Left lobe of liver (tissue), 2 donors: ENCODE data around the gene BET1. TPM values are rescaled to one million over a fixed set of nuclear protein-coding genes. Genes with fewer than 3 reads are reported as not detected.
"Not testable (repeated sequence)": the region's sequence is repeated elsewhere in the genome, so short reads cannot be mapped to it uniquely, and the experiment has no call there.

ENCODE experiments used
- ATAC-seq: fragments of 200-7000 bp; cut with Tn5 transposase; one replicate; pipeline ENCODE4 v1.9.1; 2020; ENCODE audit warnings: mild to moderate bottlenecking, moderate library complexity
- DNase-seq: peaks from one replicate; pipeline ENCODE4 v3.0.0-alpha.2; 2020; ENCODE audit warnings: low spot score
- total RNA-seq: library from RNA; stranded (reverse); gene quantifications from one replicate; pipeline ENCODE4 v1.2.1, GENCODE V29; 2021
- donor health status: DM: no; HTN: no; CAD: no; lungs with moderate emphysema.
- donor health status: DM: no; HTN: yes; CAD: no.

Gene BET1, protein sequence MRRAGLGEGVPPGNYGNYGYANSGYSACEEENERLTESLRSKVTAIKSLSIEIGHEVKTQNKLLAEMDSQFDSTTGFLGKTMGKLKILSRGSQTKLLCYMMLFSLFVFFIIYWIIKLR
- 17.1 TPM for total RNA-seq

DNA sequence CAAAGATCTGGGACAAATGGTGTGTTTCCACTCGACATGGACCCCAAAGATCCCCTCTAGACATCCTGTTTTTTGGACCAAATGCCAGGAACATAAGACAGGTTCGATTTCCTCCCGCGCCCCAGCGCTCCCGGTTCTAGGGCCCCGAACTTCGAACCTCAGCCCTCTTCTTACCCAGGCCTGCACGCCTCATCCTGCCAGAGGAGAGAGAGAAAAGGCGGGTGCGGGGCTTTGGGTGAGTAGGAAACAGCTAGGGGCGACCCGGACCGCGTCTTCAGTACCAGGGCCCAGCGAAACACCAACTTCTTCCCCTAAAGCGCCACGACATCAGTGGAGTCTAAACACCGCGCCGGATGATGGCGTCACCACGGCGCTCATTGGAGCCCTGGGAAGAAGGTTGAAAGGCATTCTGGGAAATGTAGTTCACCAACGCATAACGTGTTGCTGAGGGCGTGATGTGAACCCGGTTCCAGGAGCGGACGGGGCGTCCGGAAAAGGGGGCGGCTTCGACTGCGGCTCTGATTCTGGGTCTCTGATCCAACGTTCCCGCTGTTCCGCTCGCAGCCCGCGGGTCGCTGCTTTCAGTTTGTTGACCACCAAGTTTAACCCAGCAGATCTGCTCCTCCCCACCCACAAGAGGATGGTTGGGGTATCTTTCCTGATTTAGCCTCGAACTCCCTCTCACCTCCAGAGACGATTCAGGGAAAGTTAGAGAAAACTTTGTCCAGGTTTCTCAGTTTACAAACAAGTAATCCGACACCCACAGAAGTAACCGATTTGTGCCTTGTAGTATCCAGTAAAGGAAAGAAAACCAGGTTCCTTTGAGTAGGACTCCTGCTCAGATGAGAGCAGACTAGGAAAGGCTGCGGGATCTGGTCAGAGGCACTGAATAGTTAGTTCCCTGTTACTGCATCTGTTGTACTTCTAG, at the start of gene BET1:
Gene BET1 (minus strand): TSS at position 332 of the 928 bp plus-strand sequence. CDS start 139 bp downstream, at position 193.
- ATAC-seq, result peak; percentile 99
- DNase-seq, result peak; percentile 95

GRCh38 chr7:94053532-94053931, 49.4 kb upstream of the BET1 start:
- DNase-seq (no peak), ATAC-seq (peak; percentile 36)

DNA sequence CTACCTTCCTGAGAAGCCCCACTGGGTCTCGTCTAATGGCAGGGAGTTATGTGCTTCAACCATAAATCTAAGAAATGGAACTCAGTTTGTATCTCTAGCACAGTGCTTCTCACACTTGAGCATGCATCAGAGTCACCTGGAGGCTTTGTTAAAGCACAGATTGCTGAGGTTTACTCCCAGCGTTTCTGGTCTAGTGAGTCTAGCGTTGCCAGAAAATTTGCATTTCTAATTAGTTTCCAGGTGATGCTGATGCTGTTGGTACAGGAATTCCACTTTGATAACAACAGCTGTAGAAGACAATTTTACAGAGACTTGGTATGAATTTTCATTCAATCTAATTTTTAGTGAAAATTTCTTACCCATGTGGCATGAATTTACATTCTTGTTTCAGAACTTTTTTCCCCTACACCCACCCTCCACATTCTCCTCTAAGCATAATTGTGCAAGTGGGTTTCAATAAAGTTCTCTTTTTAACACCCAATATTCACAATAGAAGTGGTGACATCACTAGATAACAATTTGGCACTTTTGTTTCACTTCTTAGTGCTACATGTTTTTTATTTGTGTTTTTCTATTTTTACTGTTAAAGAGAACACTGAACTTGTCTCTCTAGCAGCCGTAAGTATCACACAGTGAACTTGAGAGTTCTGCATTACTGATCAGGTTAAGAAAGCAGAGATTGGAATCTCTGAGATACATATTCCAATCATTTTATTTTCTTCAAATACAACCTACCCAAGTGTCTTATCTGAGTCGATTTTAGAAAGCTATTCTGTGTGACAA, 48.4 kb upstream of the BET1 start:
- no peak for ATAC-seq
- DNase-seq, result no peak

DNA sequence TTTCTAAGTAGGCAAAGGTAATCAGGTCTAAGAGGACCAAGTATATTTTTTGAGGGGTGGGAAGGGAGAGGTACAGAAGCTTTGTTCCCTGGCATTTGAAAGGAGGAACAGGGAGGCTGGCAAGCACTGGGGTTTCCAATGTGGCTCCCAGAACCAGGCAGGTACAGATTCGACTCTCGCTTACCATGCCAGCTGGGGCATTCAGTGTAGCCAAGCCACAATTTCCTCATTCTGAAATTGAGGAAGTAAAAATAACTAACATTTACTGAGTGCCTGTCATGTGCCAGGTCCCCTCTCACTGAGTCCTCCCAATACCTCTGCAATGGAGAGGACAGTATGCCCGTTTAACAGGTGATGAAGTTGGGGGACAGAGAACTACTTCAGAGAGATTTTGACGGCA, 45.9 kb upstream of the BET1 start:
- no peak for DNase-seq
- ATAC-seq, result no peak

- ATAC-seq, result no peak
- no peak for DNase-seq
Measured at GRCh38 chr7:94049615-94050014, 45.5 kb upstream of the BET1 start.

DNA sequence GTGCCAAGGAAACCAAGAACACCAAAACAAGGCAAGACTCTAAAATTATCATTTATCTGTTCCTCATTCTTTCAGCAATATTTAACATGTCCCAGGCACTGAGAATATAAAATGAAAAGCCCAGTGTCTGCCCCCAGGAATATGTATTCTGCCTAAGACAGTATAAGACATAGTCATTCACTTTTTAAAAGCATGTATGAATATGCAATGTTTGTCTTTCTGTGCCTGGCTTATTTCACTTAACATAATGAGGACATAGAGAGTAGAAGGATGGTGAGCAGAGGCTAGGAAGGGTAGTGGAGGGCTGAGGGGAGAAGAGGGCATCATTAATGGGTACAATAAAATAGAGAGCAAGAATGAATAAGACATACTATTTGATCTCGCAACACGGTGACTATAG, 44.6 kb upstream of the BET1 start:
- ATAC-seq (no peak), DNase-seq (no peak)

- no peak for DNase-seq
- no peak for ATAC-seq
Measured at GRCh38 chr7:94047956-94048355, 43.8 kb upstream of the BET1 start.

- DNase-seq (no peak), ATAC-seq (no peak)
Measured at GRCh38 chr7:94045581-94045980, 41.4 kb upstream of the BET1 start.

GRCh38 chr7:94044806-94045205, 40.7 kb upstream of the BET1 start:
- ATAC-seq (no peak), DNase-seq (no peak)

DNA sequence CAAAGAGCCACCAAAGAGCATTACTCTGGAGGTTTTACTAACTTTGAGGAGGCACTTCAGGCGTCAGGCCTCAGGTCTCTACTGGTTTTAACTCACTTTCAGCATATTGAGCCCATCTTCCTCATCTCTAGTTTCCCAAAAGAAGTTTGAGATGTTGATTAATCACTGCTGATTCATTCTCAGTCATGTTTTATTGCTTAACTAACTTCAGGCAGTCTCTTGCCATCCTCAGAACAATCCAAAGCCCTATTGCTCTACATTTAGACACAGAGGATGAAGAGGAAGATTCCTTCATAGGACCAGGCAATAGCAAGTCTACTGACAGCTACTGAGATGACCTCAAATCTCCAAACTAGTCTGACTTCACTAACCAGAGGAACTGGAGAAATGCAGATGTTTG, 39.1 kb upstream of the BET1 start:
- ATAC-seq (no peak), DNase-seq (no peak)

DNA sequence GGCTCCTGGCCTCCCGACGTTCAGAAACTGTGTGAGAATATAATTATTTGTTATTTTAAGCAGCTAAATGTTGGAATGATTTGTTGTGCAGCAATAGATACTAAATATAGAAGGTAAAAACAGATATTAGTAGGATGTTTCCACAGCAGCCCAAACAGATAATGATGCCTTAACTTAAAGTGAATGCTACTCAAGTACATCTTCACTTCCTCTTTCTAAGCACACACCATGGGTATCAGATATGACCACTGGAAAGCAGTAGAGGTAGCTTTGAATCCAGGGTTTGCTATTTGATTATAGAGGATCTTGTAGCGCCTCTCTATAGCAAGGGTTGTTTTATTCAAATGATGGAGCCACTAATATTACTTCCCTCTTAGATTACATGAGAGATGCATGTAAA, 38.2 kb upstream of the BET1 start:
- ATAC-seq (no peak), DNase-seq (no peak)

DNA sequence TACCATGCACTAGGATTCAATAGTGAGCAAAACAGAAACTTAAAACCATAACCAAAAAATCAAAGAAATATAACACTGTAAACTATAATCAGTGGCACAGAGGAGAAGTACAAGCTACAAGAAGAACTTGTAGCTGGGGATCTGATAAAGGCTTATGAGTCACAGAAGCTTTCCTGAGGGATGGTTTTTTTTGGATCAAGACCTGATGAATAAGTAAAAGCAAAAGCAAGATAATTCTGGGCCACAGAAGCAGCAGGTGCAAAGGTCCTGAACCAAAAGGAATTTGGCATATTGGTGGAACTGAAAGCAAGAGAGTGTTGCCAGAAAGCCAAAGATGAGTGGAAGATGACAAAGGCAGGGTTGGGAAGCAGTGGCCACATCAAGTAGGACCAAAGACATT, 37.4 kb upstream of the BET1 start:
- no peak for DNase-seq
- no peak for ATAC-seq

DNA sequence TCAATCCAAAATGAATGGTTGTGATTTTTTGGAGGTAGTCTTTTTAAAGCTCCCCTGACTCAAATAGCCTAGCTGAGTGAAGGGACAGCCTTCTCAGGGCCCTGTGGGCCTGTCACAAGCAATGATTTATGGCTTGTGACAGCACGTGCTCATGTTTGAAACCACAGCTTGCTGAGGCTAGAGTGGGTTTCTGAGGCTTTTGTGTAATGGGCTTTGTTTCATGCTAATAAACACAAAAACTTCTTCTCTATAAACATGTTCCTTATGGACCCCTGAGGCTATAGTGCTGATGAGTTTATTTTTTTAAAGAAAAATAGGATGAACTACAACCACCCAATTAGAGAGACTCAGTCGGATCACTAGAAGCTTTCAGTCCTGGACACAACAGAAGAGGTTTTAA, 36.1 kb upstream of the BET1 start:
- DNase-seq, result no peak
- no peak for ATAC-seq

GRCh38 chr7:94039368-94040035, 35.3 kb upstream of the BET1 start:
- no peak for ATAC-seq
- DNase-seq, result no peak

GRCh38 chr7:94031865-94032264, 27.7 kb upstream of the BET1 start:
- DNase-seq (no peak), ATAC-seq (no peak)

- DNase-seq, result no peak
- no peak for ATAC-seq
Measured at GRCh38 chr7:94030634-94031033, 26.5 kb upstream of the BET1 start.

DNA sequence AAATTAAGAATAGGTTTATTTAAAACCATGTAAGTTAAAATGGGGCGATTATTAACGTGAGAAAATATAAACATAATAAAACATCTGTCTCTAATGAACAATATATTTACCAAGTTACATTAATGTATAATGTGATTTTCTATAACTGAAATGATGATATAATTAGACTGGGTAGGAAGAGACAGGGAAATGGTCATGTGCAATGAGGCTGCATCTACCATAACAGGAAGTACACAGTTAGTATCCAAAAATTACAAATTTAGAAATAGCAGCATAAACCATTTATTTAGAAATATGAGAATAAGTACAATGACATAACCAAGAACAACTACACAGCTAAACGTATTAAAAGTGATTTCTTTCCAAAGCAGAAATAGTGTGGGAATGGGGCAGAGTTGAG, 25.8 kb upstream of the BET1 start:
- DNase-seq (no peak), ATAC-seq (no peak)

DNA sequence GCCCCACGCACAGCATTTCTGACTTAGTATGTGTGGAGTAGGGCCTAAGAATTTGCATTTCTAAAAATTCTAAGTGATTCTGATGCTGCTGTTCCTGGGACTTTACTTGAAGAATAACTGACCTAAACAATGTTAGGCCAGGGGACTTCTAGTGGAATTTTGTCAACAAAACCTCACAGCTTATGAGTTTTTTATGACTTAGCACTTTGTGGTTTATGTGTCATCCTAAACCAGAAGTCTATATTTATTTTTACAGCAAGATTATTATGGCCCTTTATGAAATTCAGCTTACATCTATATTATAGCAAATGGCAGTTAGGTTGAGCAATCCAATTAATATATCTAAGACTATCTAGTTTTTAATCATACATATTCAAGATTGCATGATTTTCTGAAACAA, 24.6 kb upstream of the BET1 start:
- ATAC-seq (no peak), DNase-seq (no peak)

DNA sequence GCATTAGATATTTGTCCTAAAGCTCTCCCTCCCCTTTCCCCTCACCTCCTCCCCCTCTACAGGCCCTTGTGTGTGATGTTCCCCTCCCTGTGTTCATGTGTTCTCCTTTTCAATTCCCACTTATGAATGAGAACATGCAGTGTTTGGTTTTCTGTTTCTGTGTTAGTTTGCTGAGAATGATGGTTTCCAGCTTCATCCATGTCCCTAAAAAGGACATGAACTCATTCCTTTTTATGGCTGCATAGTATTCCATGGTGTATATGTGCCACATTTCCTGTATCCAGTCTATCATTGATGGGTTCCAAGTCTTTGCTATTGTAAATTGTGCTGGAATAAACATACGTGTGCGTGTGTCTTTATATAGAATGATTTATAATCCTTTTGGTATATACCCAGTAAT, 22.5 kb upstream of the BET1 start:
- DNase-seq, ATAC-seq: not testable (repeated sequence)

GRCh38 chr7:94022550-94022949, 18.4 kb upstream of the BET1 start:
- ATAC-seq (no peak), DNase-seq (no peak)

DNA sequence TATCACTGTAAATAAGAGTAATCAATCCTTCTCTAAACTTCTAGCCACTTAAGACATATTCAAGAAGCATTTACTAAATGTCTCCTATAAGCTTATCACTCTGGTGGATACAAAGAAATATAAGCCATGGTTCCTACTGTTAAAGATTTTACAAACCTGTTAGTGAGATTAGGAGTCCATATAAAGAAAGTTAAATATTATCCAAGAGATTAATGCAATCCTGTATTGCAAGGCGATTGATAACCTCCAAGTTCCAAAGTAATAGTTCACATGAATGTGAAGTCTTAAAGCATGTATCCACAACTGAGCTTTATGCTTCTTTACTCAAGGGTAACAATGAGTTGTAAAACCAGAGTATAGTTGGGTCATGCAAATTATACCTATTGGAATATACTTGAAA, 12.6 kb upstream of the BET1 start:
- no peak for DNase-seq
- ATAC-seq, result no peak
